ENCODE measurements around the gene ZBTB16.

Gene ZBTB16

GRCh38 chr11:114060392-114061047 lies 1.0 kb downstream of the ZBTB16 start:
- peak overlapping the region; percentile 88 to 97 for H3K4me3 ChIP-seq (replicated peaks in 1 of 2; ENCODE audit: low read depth in 2 of 2, low read length in 2 of 2)
- no peak for TF ChIP-seq CTCF (IDR thresholded peaks at IDR 0.05; ENCODE audit: low read depth, low read length)
- no peak for DNase-seq (ENCODE audit: low read depth in 2 of 2)

- TF ChIP-seq CTCF (IDR thresholded peaks at IDR 0.05; ENCODE audit: low read depth, low read length): no peak
- peak overlapping the region; percentile 88 to 97 for H3K4me3 ChIP-seq (replicated peaks in 1 of 2; ENCODE audit: low read depth in 2 of 2, low read length in 2 of 2)
- DNase-seq (ENCODE audit: low read depth in 2 of 2): peak; percentile 58 to 71
Observed at GRCh38 chr11:114061048-114061680, 1.7 kb downstream of the ZBTB16 start.

- TF ChIP-seq CTCF (IDR thresholded peaks at IDR 0.05; ENCODE audit: low read depth, low read length): no peak
- DNase-seq (ENCODE audit: low read depth in 2 of 2): peak; percentile 46 to 49
- H3K4me3 ChIP-seq (replicated peaks in 1 of 2; ENCODE audit: low read depth in 2 of 2, low read length in 2 of 2): peak overlapping the region; percentile 88 to 97
Observed at GRCh38 chr11:114061681-114062049, 2.2 kb downstream of the ZBTB16 start.

GRCh38 chr11:114062272-114062671 lies 2.8 kb downstream of the ZBTB16 start:
- H3K4me3 ChIP-seq (replicated peaks in 1 of 2; ENCODE audit: low read depth in 2 of 2, low read length in 2 of 2): peak overlapping the region in 1 of 2 donors; percentile 5
- DNase-seq (ENCODE audit: low read depth in 2 of 2): no peak

GRCh38 chr11:114063149-114063828 lies 3.8 kb downstream of the ZBTB16 start:
- no peak for TF ChIP-seq CTCF (IDR thresholded peaks at IDR 0.05; ENCODE audit: low read depth, low read length)
- H3K4me3 ChIP-seq (replicated peaks in 1 of 2; ENCODE audit: low read depth in 2 of 2, low read length in 2 of 2): no peak overlapping the region

More at GRCh38 chr11:114062272-114062671, 2.8 kb downstream of the ZBTB16 start:
- TF ChIP-seq CTCF (IDR thresholded peaks at IDR 0.05; ENCODE audit: low read depth, low read length): no peak

GRCh38 chr11:114063829-114064201 lies 4.3 kb downstream of the ZBTB16 start:
- no peak overlapping the region for H3K4me3 ChIP-seq (replicated peaks in 1 of 2; ENCODE audit: low read depth in 2 of 2, low read length in 2 of 2)
- no peak for TF ChIP-seq CTCF (IDR thresholded peaks at IDR 0.05; ENCODE audit: low read depth, low read length)
- no peak for DNase-seq (ENCODE audit: low read depth in 2 of 2)

More at GRCh38 chr11:114063149-114063828, 3.8 kb downstream of the ZBTB16 start:
- no peak for DNase-seq (ENCODE audit: low read depth in 2 of 2)

All from cardiac fibroblast (primary cell).